ENCODE data around the gene EXOC1. TPM values are rescaled to one million over a fixed set of nuclear protein-coding genes. Genes with fewer than 3 reads are reported as not detected.

The EXOC1 gene
- total and polyA plus RNA-seq, 2 donors from 2014 or later = 17.5 to 41.7 TPM

DNA sequence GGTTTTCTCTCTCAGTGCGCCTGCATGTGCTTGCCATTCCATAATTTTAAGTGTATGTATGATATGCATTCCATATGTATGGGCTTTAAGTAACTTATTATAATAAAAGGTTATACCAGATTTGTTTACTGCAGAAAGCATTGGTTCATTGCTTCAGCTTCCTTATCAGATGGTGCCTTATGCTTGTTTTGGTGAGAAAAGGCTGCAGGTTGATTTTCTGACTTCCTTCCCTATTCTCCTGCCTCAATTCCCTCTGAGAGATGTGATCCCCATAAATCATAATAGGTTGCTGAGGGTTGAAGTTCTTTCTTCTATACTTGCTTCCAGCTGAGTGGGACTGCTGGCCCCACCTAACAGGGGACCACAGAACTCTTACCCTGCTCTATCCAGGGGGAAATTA is 85.0 kb downstream of the EXOC1 start:
- DNase-seq = no peak
- Histone ChIP-seq H3K4me3 (ENCODE audit: low read length in 3 of 3) (no peak overlapping the region), H3K27ac (ENCODE audit: low read depth in 2 of 2, low read length in 2 of 2) (no peak overlapping the region), H3K27me3 (ENCODE audit: control insufficient read depth, insufficient read depth, low read length) (no peaks in the 10 kb centered on the region), H3K36me3 (ENCODE audit: control insufficient read depth in 2 of 3, insufficient read depth in 3 of 3, low read length in 3 of 3) (no peaks in the 10 kb centered on the region), H3K9ac (ENCODE audit: low read length in 3 of 3) (no peak overlapping the region), H3K9me3 (ENCODE audit: control insufficient read depth in 2 of 3, insufficient read depth in 1 of 3, low read length in 3 of 3) (peaks cover 0 to 12% (median 0%) of the 10 kb centered on the region in 3 donors), H3K4me1 (ENCODE audit: control insufficient read depth in 2 of 3, insufficient read depth in 2 of 3, low read depth in 1 of 3, low read length in 3 of 3) (peaks cover 0 to 10% (median 3%) of the 10 kb centered on the region in 3 donors)
- intact Hi-C loops (cut with DNase I) = no loop called here
- no peak for FAIRE-seq
- TF ChIP-seq CTCF (IDR thresholded peaks at IDR 0.05; ENCODE audit: borderline replicate concordance, extremely low read depth, insufficient read depth) = no peak

GRCh38 chr4:55939421-55939820 is 86.0 kb downstream of the EXOC1 start:
- peaks cover 0 to 10% (median 3%) of the 10 kb centered on the region in 3 donors for H3K4me1 ChIP-seq (ENCODE audit: control insufficient read depth in 2 of 3, insufficient read depth in 2 of 3, low read depth in 1 of 3, low read length in 3 of 3)
- H3K4me3 ChIP-seq (ENCODE audit: low read length in 3 of 3) = no peak overlapping the region
- H3K36me3 ChIP-seq (ENCODE audit: control insufficient read depth in 2 of 3, insufficient read depth in 3 of 3, low read length in 3 of 3) = no peaks in the 10 kb centered on the region
- H3K9me3 ChIP-seq (ENCODE audit: control insufficient read depth in 2 of 3, insufficient read depth in 1 of 3, low read length in 3 of 3) = peaks cover 0 to 8% (median 0%) of the 10 kb centered on the region in 3 donors
- TF ChIP-seq CTCF (IDR thresholded peaks at IDR 0.05; ENCODE audit: borderline replicate concordance, extremely low read depth, insufficient read depth) = no peak
- no peak overlapping the region for H3K9ac ChIP-seq (ENCODE audit: low read length in 3 of 3)
- peak in 2 of 5 donors; percentile 24 to 28 for DNase-seq
- H3K27me3 ChIP-seq (ENCODE audit: control insufficient read depth, insufficient read depth, low read length) = no peaks in the 10 kb centered on the region
- peak overlapping the region in 1 of 2 donors; percentile 39 for H3K27ac ChIP-seq (ENCODE audit: low read depth in 2 of 2, low read length in 2 of 2)
- FAIRE-seq = peak; percentile 42
- intact Hi-C loops (cut with DNase I) = no loop called here

GRCh38 chr4:55941881-55942396 is 88.5 kb downstream of the EXOC1 start:
- intact Hi-C loops (cut with DNase I) = no loop called here
- Histone ChIP-seq H3K9ac (ENCODE audit: low read length in 3 of 3) (no peak overlapping the region), H3K27me3 (ENCODE audit: control insufficient read depth, insufficient read depth, low read length) (no peaks in the 10 kb centered on the region), H3K36me3 (ENCODE audit: control insufficient read depth in 2 of 3, insufficient read depth in 3 of 3, low read length in 3 of 3) (no peaks in the 10 kb centered on the region), H3K4me3 (ENCODE audit: low read length in 3 of 3) (no peak overlapping the region), H3K4me1 (ENCODE audit: control insufficient read depth in 2 of 3, insufficient read depth in 2 of 3, low read depth in 1 of 3, low read length in 3 of 3) (peaks cover 0 to 10% (median 3%) of the 10 kb centered on the region in 3 donors), H3K9me3 (ENCODE audit: control insufficient read depth in 2 of 3, insufficient read depth in 1 of 3, low read length in 3 of 3) (peaks cover 0 to 8% (median 0%) of the 10 kb centered on the region in 3 donors), H3K27ac (ENCODE audit: low read depth in 2 of 2, low read length in 2 of 2) (no peak overlapping the region)
- no peak for TF ChIP-seq CTCF (IDR thresholded peaks at IDR 0.05; ENCODE audit: borderline replicate concordance, extremely low read depth, insufficient read depth)
- DNase-seq = no peak
- FAIRE-seq = no peak
